Stimulated activated CD4-positive, alpha-beta T cell treated with anti-CD3 and anti-CD28 coated beads, Interleukin-4, amount 100 ng/mL, for 4 hours (primary cell): ENCODE data around the gene NKX3-2.
A peak's percentile ranks its signal among the peaks of the same experiment; 100 is the strongest.

Experiments
- DNase-seq, 2 experiments: peaks; one replicate each; pipeline ENCODE4 v3.0.0-alpha.2; 2020

NKX3-2 gene

GRCh38 chr4:13530823-13531624 is 13.3 kb downstream of the NKX3-2 start:
- no peak for DNase-seq

GRCh38 chr4:13529128-13529919 is 15.0 kb downstream of the NKX3-2 start:
- no peak for DNase-seq

GRCh38 chr4:13528821-13529127 is 15.5 kb downstream of the NKX3-2 start:
- no peak for DNase-seq

GRCh38 chr4:13527981-13528820 is 16.1 kb downstream of the NKX3-2 start:
- peak in 1 of 2 experiments; percentile 26 for DNase-seq

GRCh38 chr4:13527192-13527980 is 16.9 kb downstream of the NKX3-2 start:
- DNase-seq = no peak

- DNase-seq = no peak
Measured at GRCh38 chr4:13526658-13527057, 17.6 kb downstream of the NKX3-2 start.

- DNase-seq = no peak
Measured at GRCh38 chr4:13525606-13526281, 18.6 kb downstream of the NKX3-2 start.

GRCh38 chr4:13524504-13525243 is 19.6 kb downstream of the NKX3-2 start:
- DNase-seq = no peak

GRCh38 chr4:13523591-13524503 is 20.5 kb downstream of the NKX3-2 start:
- no peak for DNase-seq

GRCh38 chr4:13523105-13523477 is 21.2 kb downstream of the NKX3-2 start:
- no peak for DNase-seq

- no peak for DNase-seq
Measured at GRCh38 chr4:13522282-13523104, 21.8 kb downstream of the NKX3-2 start.

GRCh38 chr4:13521047-13521446 is 23.3 kb downstream of the NKX3-2 start:
- DNase-seq = no peak

- no peak for DNase-seq
Measured at GRCh38 chr4:13516315-13516860, 27.9 kb downstream of the NKX3-2 start.

GRCh38 chr4:13515268-13515667 is 29.0 kb downstream of the NKX3-2 start:
- no peak for DNase-seq

- no peak for DNase-seq
Measured at GRCh38 chr4:13514722-13515121, 29.6 kb downstream of the NKX3-2 start.

- DNase-seq = no peak
Measured at GRCh38 chr4:13511101-13511500, 33.2 kb downstream of the NKX3-2 start.

GRCh38 chr4:13509442-13509841 is 34.9 kb downstream of the NKX3-2 start:
- no peak for DNase-seq

- no peak for DNase-seq
Measured at GRCh38 chr4:13504374-13504773, 39.9 kb downstream of the NKX3-2 start.

- DNase-seq = no peak
Measured at GRCh38 chr4:13498469-13498868, 45.8 kb downstream of the NKX3-2 start.
